Activated T-cell treated with anti-CD3 and anti-CD28 coated beads, Interleukin-2, amount 50 U/mL, for 4 hours (primary cell): ENCODE results near the gene NELL1. TPM values are rescaled to one million over a fixed set of nuclear protein-coding genes. Genes with fewer than 3 reads are reported as not detected.

ENCODE experiments used
- ATAC-seq, 2 donors: fragments of 200-7000 bp; cut with Tn5 transposase; one replicate each; pipeline ENCODE4 v1.10.0; 2021
- DNase-seq: peaks from one replicate; pipeline ENCODE4 v3.0.0-alpha.2; 2020
- H3K27me3 Mint-ChIP-seq: one replicate; pipeline ENCODE4 v1.8.0; 2021; ENCODE audit warnings: low read depth, mixed read lengths
- H3K36me3 Mint-ChIP-seq: one replicate; pipeline ENCODE4 v1.8.0; 2022; ENCODE audit warnings: mixed read lengths; ENCODE audit not compliant: insufficient read depth
- H3K4me1 Mint-ChIP-seq: one replicate; pipeline ENCODE4 v1.8.0; 2021; ENCODE audit warnings: low read depth, mixed read lengths
- H3K4me3 Mint-ChIP-seq: one replicate; pipeline ENCODE4 v1.8.0; 2021; ENCODE audit warnings: mild to moderate bottlenecking, moderate library complexity, mixed read lengths
- H3K9me3 Mint-ChIP-seq: one replicate; pipeline ENCODE4 v1.8.0; 2021; ENCODE audit warnings: mixed read lengths
- total RNA-seq, 3 donors: library from RNA; stranded (reverse); gene quantifications; one replicate each; pipeline ENCODE4 v1.2.1, GENCODE V29; 2021

The NELL1 gene
- total RNA-seq, 3 donors from 2014 or later = not detected

DNA sequence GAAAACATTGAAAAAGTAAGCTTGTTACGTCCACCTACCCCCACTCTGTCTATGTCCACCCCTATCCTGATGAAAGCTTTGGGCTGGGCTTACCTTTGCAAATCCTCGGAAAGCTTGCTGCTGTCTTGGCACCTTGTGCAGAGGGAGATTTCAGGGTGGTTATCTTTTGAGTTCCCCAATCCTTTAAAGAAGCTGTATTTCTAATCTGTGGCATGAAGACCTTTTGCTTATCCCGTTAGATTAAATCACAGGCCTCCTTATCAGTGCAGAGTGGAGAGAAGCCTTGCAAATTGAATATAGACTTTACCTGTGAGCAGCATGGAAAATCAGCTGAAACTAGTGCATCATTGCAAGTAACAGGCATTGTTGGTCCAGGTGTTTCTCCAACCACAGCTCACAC, 942.9 kb downstream of the NELL1 start:
- H3K9me3 Mint-ChIP-seq = no peaks in the 10 kb centered on the region
- no peak overlapping the region for H3K4me3 Mint-ChIP-seq
- H3K4me1 Mint-ChIP-seq = no peaks in the 10 kb centered on the region
- H3K27me3 Mint-ChIP-seq = no peaks in the 10 kb centered on the region
- no peak for DNase-seq
- ATAC-seq = no peak
- no peaks in the 10 kb centered on the region for H3K36me3 Mint-ChIP-seq

DNA sequence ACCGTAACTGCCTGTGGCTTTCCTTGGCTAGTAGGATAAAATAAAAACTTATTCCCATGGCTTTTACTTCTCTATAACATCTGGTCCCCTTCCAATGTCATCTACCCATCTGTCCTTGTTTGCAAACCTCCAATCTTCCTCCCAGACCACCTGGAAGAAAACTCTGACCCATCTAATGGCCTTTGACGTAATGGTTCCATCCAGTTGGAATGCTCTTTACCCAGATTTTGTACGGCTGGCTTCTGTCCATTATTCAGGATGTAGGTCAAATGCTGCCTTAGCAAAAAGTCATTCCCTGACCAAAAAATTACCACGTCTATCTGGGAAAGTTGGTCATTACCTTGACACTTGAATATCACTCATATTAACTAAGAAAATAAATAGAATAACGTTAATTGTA, 945.6 kb downstream of the NELL1 start:
- ATAC-seq (no peak), DNase-seq (no peak)
- Mint-ChIP-seq H3K9me3 (no peaks in the 10 kb centered on the region), H3K4me1 (no peaks in the 10 kb centered on the region), H3K4me3 (no peak overlapping the region), H3K27me3 (no peaks in the 10 kb centered on the region), H3K36me3 (no peaks in the 10 kb centered on the region)

DNA sequence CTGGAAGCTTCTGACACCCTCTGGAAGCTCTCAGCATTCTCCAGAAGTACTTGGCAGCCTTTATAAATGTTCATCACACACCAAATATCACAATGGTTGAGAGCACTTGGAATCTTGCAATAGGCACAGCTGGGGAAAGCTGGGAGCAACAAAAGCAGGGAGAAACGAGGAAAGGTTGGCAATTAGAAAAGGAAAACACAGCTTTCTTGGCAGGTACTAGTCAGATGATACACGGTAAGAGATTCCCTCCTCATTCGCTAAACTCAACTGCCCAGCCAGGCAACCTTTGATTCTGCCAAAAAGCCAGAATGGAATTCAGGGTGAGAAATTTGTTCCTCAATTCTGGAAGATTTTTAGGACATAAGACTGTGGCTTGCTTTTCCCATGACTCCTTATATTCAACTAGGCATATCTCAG, 946.6 kb downstream of the NELL1 start:
- Mint-ChIP-seq H3K9me3 (no peaks in the 10 kb centered on the region), H3K36me3 (no peaks in the 10 kb centered on the region), H3K4me1 (no peaks in the 10 kb centered on the region), H3K4me3 (no peak overlapping the region), H3K27me3 (no peaks in the 10 kb centered on the region)
- ATAC-seq = no peak
- DNase-seq = no peak

DNA sequence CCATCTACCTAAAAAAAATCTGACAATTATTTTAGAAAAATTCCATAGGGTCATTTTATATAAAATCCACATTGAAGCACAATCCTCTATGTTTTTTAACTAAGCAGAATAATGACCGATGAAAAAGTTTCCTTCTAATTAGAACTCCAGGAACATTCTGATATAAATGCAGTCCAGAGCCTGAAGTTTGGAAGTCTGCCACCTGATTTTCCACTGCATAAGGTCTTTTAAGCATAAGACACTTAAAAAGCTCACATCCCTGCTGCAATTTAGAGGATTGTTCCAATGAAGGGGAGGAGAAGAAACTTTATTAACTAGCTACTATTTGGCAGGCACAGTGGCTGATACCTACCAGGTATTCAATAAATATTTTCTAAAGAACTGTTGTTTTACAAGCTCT, 953.2 kb downstream of the NELL1 start:
- no peak for DNase-seq
- no peaks in the 10 kb centered on the region for H3K27me3 Mint-ChIP-seq
- no peak overlapping the region for H3K4me3 Mint-ChIP-seq
- ATAC-seq = no peak
- no peaks in the 10 kb centered on the region for H3K36me3 Mint-ChIP-seq
- H3K4me1 Mint-ChIP-seq = no peaks in the 10 kb centered on the region
- H3K9me3 Mint-ChIP-seq = peaks cover 5% of the 10 kb centered on the region

DNA sequence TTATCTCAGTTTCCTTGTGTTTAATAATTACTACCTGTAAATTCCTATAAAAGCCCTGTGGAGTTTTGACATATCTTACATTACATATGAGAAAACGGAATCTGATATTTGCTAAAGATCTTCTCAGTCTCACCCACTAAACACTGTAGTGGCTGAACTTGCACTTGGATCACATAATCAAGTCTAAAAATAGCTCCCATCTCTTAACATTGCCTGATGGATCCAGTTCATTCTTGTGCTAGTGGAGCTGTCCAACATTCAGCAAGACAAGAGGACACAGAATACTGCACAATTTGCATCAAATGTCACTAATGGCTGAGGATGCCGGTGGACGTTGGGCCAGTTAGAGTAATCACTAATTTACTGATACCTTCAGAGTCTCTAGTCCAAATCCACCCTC, 953.6 kb downstream of the NELL1 start:
- Mint-ChIP-seq H3K9me3 (peaks cover 9% of the 10 kb centered on the region), H3K36me3 (no peaks in the 10 kb centered on the region), H3K4me3 (no peak overlapping the region), H3K27me3 (no peaks in the 10 kb centered on the region), H3K4me1 (no peaks in the 10 kb centered on the region)
- ATAC-seq (no peak), DNase-seq (no peak)

Other genes starting within 250 kb of the NELL1 start
- not detected for gene SLC6A5, start 70.0 kb upstream of the NELL1 start, total RNA-seq